ENCODE data around the gene EPB41L1.
A peak's percentile ranks its signal among the peaks of the same experiment; 100 is the strongest.

Gene EPB41L1

DNA sequence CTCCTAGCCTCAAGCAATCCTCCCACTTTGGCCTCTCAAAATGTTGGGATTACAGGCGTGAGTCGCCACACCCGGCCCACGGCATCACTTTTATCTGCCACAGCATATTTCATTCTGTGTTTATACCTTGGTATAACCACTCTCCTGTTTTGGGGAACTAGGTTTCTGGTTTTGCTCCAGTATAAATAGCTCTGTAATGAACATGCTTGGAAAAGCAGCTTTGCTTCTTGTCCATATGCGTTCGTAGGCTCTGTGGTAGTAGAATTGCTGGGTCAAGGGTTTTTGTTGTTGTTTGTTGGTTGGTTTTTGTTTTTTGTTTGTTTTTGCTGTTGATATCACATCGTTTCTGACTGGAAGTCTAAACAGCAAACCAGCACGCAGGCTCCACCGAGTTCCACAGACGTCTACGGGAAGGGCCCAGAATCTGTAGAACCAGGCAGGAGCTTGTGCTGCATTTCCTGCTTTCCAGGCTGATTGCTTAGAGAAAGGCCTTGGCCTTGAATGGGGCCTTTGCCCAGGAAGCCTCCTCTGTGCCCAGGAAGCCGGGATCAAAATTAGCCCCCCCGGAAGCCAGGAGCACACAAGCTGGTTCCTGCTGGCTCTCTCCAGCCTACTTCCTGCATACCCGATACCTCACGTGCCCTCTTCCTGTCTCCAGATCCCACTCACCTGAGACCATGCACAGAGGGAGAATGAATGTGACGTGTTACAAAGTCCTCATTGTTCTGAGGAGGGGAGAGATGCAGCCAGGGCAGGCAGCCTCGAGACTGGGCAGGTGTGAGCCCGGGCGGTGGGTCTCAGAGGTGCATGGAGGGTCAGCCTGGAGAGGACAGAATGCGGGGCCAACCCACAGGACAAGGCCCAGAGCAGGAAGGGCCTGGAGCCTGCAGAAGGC, 116.5 kb downstream of the EPB41L1 start:
- H3K27ac ChIP-seq: no peak overlapping the region
- no peak for TF ChIP-seq ZFX (IDR thresholded peaks at IDR 0.05)
- TF ChIP-seq, protein P1, sequence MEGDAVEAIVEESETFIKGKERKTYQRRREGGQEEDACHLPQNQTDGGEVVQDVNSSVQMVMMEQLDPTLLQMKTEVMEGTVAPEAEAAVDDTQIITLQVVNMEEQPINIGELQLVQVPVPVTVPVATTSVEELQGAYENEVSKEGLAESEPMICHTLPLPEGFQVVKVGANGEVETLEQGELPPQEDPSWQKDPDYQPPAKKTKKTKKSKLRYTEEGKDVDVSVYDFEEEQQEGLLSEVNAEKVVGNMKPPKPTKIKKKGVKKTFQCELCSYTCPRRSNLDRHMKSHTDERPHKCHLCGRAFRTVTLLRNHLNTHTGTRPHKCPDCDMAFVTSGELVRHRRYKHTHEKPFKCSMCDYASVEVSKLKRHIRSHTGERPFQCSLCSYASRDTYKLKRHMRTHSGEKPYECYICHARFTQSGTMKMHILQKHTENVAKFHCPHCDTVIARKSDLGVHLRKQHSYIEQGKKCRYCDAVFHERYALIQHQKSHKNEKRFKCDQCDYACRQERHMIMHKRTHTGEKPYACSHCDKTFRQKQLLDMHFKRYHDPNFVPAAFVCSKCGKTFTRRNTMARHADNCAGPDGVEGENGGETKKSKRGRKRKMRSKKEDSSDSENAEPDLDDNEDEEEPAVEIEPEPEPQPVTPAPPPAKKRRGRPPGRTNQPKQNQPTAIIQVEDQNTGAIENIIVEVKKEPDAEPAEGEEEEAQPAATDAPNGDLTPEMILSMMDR (conservative IDR thresholded peaks at IDR 0.05): no peak

DNA sequence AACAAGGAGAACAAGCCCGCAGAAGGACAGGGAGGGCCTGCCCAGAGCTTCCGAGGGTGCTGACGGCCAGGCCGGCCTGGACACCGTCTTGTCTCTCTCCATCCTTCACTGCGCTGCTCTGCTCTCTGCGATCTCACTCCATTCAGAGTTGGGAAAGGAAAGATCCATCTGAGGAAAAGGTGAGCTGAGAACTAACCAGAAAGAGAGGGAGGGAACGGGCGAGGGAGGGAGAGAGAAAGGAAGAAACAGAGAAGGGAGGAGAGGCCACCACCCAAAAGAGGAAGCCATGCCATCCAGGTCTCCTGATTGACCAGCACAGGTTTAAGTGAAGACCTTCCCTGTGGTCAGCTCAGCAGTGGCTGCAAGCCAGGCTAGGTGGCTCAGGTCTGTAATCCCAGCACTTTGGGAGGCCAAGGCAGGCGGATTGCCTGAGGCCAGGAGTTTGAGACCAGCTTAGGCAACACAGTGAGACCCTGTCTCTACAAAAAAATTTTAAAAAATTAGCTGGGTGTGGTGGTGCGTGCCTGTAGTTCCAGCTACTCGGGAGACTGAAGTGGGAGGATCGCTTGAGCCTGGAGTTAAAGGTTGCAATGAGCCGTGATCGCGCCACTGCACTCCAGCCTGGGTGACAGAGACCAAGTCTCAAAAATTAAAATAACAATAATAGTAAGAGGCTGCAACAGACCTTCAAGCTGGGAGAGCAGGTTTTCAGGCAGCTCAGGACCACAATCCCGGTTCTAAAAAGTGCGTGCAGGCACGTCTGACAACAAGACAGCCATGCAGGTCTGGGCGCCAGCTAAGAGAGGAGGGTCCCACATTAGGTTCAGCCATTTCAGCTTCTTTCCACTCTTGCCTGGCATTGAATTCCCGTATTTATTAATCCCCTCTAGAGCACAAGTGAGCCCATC, 117.4 kb downstream of the EPB41L1 start:
- TF ChIP-seq ZFX (IDR thresholded peaks at IDR 0.05): no peak
- TF ChIP-seq, protein P1 (conservative IDR thresholded peaks at IDR 0.05): no peak
- H3K27ac ChIP-seq: no peak overlapping the region

DNA sequence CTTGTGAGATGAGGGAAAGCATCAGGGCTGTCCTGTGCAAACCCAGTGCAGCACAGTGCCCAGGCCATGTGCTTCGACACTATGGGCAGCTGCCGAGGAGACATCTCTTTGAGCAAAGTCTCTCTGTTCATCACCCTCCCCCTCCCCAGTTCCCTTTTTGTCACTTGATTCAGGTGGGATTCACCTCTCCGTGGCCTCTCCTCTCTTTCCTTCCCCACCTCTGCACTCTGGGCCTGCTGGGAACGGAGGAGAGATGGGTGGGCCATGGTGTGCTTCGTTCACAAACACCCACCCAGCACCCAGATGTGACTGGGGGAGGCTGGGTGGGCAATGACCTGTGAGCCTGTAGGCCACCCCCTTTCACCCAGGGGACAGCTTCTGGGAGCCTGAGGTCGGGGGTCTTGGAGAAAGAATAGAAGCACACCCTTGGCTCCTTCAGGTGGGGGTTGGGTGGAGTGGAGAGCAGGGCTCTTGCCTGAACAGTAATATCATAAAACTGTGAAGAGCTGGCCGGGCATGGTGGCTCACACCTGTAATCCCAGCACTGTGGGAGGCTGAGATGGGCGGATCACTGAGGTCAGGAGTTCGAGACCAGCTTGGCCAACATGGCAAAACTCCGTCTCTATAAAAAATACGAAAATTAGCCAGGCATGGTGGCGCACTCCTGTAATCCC, 118.1 kb downstream of the EPB41L1 start:
- TF ChIP-seq, protein P1 (conservative IDR thresholded peaks at IDR 0.05): no peak
- TF ChIP-seq ZFX (IDR thresholded peaks at IDR 0.05): no peak
- no peak overlapping the region for H3K27ac ChIP-seq

DNA sequence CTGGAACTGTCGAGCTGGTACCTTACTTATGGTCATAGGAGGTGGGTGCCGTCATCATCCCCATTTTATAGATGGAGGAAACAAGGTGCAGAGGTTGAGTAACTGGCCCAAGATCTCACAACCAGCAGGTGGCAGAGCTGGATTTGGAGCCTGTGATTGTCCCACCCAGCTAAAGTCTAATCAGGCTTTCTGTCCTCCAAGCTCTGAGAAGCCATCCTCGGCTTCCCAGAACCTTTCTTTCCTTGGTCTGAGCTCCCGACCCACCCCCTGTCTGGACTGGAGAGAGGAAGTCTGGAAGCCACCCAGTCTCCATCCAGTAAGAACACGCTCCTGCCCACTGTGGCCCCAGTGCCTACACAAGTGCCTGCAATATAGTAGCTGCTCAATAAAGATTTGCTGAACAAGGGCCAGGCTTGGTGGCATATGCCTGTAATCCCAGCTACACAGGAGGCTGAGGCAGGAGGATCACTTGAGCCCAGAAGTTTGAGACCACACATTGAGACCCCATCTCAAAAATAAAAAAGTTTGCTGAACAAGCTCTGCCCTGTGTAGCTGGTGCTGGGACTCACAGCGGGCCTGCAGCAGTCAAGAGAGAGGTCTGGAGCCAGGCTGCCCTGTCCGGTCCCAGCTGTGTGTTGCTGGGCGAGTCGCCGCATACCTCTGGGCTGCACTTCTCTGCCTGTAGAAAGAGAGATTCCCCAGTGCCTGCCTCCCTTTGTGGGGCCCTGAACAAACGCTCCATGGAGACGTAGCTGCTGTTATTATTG, 119.1 kb downstream of the EPB41L1 start:
- no peak for TF ChIP-seq ZFX (IDR thresholded peaks at IDR 0.05)
- TF ChIP-seq, protein P1 (conservative IDR thresholded peaks at IDR 0.05): peak; percentile 73
- H3K27ac ChIP-seq: no peak overlapping the region

DNA sequence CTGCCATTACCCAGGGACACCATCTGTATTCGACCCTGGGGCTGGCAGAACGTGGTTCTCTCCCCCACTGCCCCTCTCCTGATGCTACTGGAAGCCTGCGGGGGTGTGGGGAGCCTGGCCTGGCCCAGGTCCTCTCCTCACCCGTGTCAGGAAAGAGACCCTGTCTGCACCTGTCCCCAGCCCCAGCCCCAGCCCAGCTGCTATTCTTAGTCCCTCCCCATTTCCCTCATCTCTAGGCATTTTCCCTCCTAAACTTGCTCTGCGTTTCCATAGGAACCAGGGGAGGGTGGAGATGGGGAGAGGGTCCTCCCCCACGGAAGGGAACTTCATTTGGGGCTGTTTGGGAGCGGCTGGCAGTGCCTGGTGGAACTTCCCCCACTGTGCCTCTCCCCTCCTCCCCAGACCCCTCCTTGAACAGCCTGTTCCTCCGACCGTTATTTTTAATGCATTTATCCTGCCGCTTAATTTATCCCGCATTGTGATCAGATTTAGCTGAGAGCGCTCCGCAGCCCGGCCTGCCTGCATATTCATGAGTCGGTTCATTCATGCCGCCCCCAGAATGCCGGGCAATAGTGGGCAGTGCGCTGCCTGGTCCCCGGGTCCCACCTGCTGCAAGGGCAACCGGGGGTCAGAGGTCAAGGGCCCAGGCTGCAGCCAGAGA, 119.8 kb downstream of the EPB41L1 start:
- H3K27ac ChIP-seq: no peak overlapping the region
- TF ChIP-seq ZFX (IDR thresholded peaks at IDR 0.05): no peak
- TF ChIP-seq, protein P1 (conservative IDR thresholded peaks at IDR 0.05): no peak

DNA sequence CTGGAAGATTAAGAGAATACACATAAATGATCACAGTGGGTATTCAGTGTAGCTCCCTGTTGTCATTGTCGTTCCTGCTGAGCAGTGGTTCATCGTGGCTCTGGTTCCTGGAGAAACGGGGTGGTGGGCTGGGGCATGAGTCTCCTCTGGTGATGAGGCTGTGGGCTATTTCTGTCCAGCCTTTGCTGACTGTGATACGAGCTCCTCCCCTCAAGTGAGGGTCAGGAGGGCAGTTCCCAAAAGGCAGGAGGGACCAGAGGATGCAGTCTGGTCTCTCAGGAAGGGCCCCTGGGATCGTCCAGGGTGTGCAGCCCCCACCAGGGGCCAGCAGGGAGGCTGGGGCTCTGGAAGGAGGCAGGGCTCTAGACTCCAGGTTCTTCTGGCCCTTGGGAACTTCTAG, 120.5 kb downstream of the EPB41L1 start:
- TF ChIP-seq, protein P1 (conservative IDR thresholded peaks at IDR 0.05): no peak
- no peak for TF ChIP-seq ZFX (IDR thresholded peaks at IDR 0.05)
- H3K27ac ChIP-seq: no peak overlapping the region
